Measurements from ENCODE around the gene COL2A1.

- TF ChIP-seq CTCF (IDR thresholded peaks at IDR 0.05; ENCODE audit: low read length) (no peak), EZH2 (IDR thresholded peaks at IDR 0.05; ENCODE audit: borderline replicate concordance, low read length) (no peak)
Measured at GRCh38 chr12:47981496-47982260, 22.6 kb downstream of the COL2A1 start.
